Uterus (tissue), 4 donors: ENCODE results near the gene DLST. TPM values are rescaled to one million over a fixed set of nuclear protein-coding genes. Genes with fewer than 3 reads are reported as not detected.
"Not testable (repeated sequence)": the region's sequence is repeated elsewhere in the genome, so short reads cannot be mapped to it uniquely, and the experiment has no call there.

Experiments used
- DNase-seq, 2 donors: peaks; one replicate each; pipeline ENCODE4 v3.0.0-alpha.2; 2019 to 2020
- H3K27ac ChIP-seq, 2 donors: fragments of 200-600 bp; sonication (generic); 1 replicate in 1 of 2; 2 replicates in 1 of 2; pipeline ENCODE4 v1.5.1; 2016 to 2018
- H3K27me3 ChIP-seq, 2 donors: fragments of 200-600 bp; sonication (generic); one replicate each; pipeline ENCODE4 v1.5.1; 2018 to 2019; ENCODE audit warnings: control low read depth in 1 of 2
- H3K36me3 ChIP-seq, 2 donors: fragments of 200-600 bp; sonication (generic); one replicate each; pipeline ENCODE4 v1.5.1; 2019; ENCODE audit warnings: control low read depth in 1 of 2
- H3K4me1 ChIP-seq, 2 donors: fragments of 200-600 bp; sonication (generic); one replicate each; pipeline ENCODE4 v1.5.1; 2018 to 2019; ENCODE audit warnings: control low read depth in 1 of 2
- H3K4me3 ChIP-seq, 2 donors: fragments of 200-600 bp; sonication (generic); 1 replicate in 1 of 2; 2 replicates in 1 of 2; pipeline ENCODE4 v1.5.1; 2018 to 2019; ENCODE audit warnings: mild to moderate bottlenecking in 1 of 2
- H3K9me3 ChIP-seq, 2 donors: fragments of 200-600 bp; sonication (generic); one replicate each; pipeline ENCODE4 v1.5.1; 2019; ENCODE audit warnings: control low read depth in 1 of 2
- CTCF ChIP-seq, 4 experiments: fragments of 200-600 bp in 2 of 4; fragments of 450-650 bp in 2 of 4; sonication (generic) in 2 of 4; IDR thresholded peaks; one replicate each; pipeline ENCODE4 v1.5.1; 2016 to 2019; ENCODE audit warnings: antibody characterized with exemption in 4 of 4, mild to moderate bottlenecking in 2 of 4, moderate library complexity in 1 of 4
- POLR2A ChIP-seq, 2 donors: fragments of 450-650 bp; IDR thresholded peaks; one replicate each; pipeline ENCODE4 v1.6.1; 2016; ENCODE audit warnings: antibody characterized with exemption in 2 of 2, mild to moderate bottlenecking in 1 of 2, moderate library complexity in 1 of 2
- intact Hi-C: fragments of 100-400 bp; cut with DNase I; formaldehyde crosslinking; loops from one replicate; pipeline ENCODE4 v1.15.1; 2023; ENCODE audit warnings: low total_unique reads
- total RNA-seq, 4 donors: library from RNA; depleted of rRNA in 3 of 4; stranded (reverse); fragments of >200 nt in 3 of 4; gene quantifications; one replicate each; pipeline versions ENCODE4 v1.1.0 to v1.2.4, GENCODE V29; 2014 to 2023
- donor health status: DM: yes; HTN: yes; CAD: no.

Gene DLST
- total RNA-seq, 4 donors from 2014 or later = 31.8 to 77.2 (median 62.7) TPM

- TF ChIP-seq POLR2A (IDR thresholded peaks at IDR 0.05) (no peak), CTCF (IDR thresholded peaks at IDR 0.05) (no peak)
- Histone ChIP-seq H3K27ac (peak within 1 kb of the TSS in 1 of 2 donors; percentile 70), H3K4me1 (peaks cover 0 to 6% of the 10 kb centered on the region in 2 donors), H3K27me3 (no peaks in the 10 kb centered on the region), H3K4me3 (peak within 1 kb of the TSS; percentile 45 to 55), H3K9me3 (no peaks in the 10 kb centered on the region), H3K36me3 (no peaks in the 10 kb centered on the region)
- DNase-seq = peak; percentile 70 to 73
- intact Hi-C loops = no loop called here
Measured at GRCh38 chr14:74922752-74923401, 41.2 kb downstream of the DLST start, which contains the start of gene RPS6KL1. Gene RPS6KL1 (minus strand): TSS chr14:74923260. CDS start chr14:74921541, 1,719 bp downstream.

GRCh38 chr14:74924061-74924460, 42.3 kb downstream of the DLST start:
- Histone ChIP-seq H3K27me3 (no peaks in the 10 kb centered on the region), H3K9me3 (no peaks in the 10 kb centered on the region), H3K4me1 (no peaks in the 10 kb centered on the region), H3K4me3 (no peak overlapping the region), H3K36me3 (no peaks in the 10 kb centered on the region), H3K27ac (no peak overlapping the region)
- TF ChIP-seq CTCF (IDR thresholded peaks at IDR 0.05) = no peak
- no peak for TF ChIP-seq POLR2A (IDR thresholded peaks at IDR 0.05)
- intact Hi-C loops = no loop called here
- no peak for DNase-seq

GRCh38 chr14:74927225-74927624, 45.5 kb downstream of the DLST start:
- Histone ChIP-seq H3K9me3 (no peaks in the 10 kb centered on the region), H3K4me3 (no peak overlapping the region), H3K27me3 (no peaks in the 10 kb centered on the region), H3K4me1 (no peaks in the 10 kb centered on the region), H3K36me3 (no peaks in the 10 kb centered on the region), H3K27ac (no peak overlapping the region)
- DNase-seq = no peak
- intact Hi-C loops = no loop called here
- TF ChIP-seq POLR2A (IDR thresholded peaks at IDR 0.05) = no peak
- TF ChIP-seq CTCF (IDR thresholded peaks at IDR 0.05) = no peak

GRCh38 chr14:74929242-74929641, 47.5 kb downstream of the DLST start:
- TF ChIP-seq CTCF (IDR thresholded peaks at IDR 0.05) (no peak), POLR2A (IDR thresholded peaks at IDR 0.05) (no peak)
- DNase-seq = no peak
- intact Hi-C loops = no loop called here
- no peak overlapping the region for H3K27ac ChIP-seq
- no peaks in the 10 kb centered on the region for H3K4me1 ChIP-seq
- H3K27me3 ChIP-seq = no peaks in the 10 kb centered on the region
- H3K36me3 ChIP-seq = no peaks in the 10 kb centered on the region
- H3K9me3 ChIP-seq = no peaks in the 10 kb centered on the region
- H3K4me3 ChIP-seq = no peak overlapping the region

- H3K27me3 ChIP-seq, H3K4me3 ChIP-seq, H3K9me3 ChIP-seq, H3K27ac ChIP-seq, H3K4me1 ChIP-seq, H3K36me3 ChIP-seq, intact Hi-C loops, DNase-seq: not testable (repeated sequence)
Measured at GRCh38 chr14:74931744-74932143, 50.0 kb downstream of the DLST start.
